Astrocyte of the cerebellum (primary cell): Measurements from ENCODE around the gene SCEL.

Experiments used
- DNase-seq: peaks from one replicate; pipeline ENCODE4 v3.0.0-alpha.2; 2011; ENCODE audit warnings: low read depth
- H3K4me3 ChIP-seq: 2 replicates; pipeline ENCODE4 v1.5.1; 2011; ENCODE audit warnings: mild to moderate bottlenecking, low read depth, low read length, moderate library complexity
- in situ Hi-C: cut with HindIII; loops from 2 replicates; pipeline ENCODE4 v1.10.0; 2017; ENCODE audit warnings: low sequenced_read_pairs
- TF ChIP-seq, protein P1 (sequence below): IDR thresholded peaks from 2 replicates; pipeline ENCODE4 v1.5.1; 2012; ENCODE audit warnings: low read length, low read depth, moderate library complexity, mild to moderate bottlenecking; ENCODE audit errors: missing control alignments

Gene SCEL

DNA sequence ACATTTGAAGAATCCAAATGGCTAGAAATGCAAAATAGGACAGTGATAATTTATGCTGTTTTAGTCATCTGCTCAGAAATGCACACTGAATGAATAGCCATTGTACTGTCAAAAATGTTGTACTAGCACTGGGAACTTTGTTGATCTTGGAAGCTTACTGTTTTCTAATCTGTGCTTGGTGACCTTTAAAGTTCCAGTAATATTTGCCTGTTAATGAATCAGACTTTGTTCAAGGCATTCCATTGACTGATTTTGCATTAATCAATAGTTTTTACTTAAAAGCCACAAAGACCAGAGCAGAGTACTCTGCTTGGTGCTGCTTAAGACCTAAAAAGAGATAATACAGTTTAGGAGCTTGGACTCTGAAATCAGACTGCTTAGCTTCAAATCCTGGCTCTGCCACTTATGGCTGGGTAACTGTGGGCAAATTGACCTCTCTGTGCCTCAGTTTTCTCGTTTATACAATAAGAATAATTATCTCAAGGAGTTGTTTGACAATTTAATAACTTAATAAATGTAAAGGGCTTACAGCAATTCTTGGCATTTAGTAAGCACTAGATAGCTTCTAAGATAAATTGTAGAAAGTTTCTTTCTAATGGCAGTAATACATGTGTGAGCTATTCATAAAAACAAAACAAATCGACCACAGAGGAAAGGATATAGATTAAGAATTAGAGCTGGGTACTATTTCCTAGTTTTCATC is 157.4 kb downstream of the SCEL start:
- in situ Hi-C loops = no loop called here
- no peak overlapping the region for H3K4me3 ChIP-seq
- TF ChIP-seq, protein P1, sequence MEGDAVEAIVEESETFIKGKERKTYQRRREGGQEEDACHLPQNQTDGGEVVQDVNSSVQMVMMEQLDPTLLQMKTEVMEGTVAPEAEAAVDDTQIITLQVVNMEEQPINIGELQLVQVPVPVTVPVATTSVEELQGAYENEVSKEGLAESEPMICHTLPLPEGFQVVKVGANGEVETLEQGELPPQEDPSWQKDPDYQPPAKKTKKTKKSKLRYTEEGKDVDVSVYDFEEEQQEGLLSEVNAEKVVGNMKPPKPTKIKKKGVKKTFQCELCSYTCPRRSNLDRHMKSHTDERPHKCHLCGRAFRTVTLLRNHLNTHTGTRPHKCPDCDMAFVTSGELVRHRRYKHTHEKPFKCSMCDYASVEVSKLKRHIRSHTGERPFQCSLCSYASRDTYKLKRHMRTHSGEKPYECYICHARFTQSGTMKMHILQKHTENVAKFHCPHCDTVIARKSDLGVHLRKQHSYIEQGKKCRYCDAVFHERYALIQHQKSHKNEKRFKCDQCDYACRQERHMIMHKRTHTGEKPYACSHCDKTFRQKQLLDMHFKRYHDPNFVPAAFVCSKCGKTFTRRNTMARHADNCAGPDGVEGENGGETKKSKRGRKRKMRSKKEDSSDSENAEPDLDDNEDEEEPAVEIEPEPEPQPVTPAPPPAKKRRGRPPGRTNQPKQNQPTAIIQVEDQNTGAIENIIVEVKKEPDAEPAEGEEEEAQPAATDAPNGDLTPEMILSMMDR = no peak
- DNase-seq = no peak

DNA sequence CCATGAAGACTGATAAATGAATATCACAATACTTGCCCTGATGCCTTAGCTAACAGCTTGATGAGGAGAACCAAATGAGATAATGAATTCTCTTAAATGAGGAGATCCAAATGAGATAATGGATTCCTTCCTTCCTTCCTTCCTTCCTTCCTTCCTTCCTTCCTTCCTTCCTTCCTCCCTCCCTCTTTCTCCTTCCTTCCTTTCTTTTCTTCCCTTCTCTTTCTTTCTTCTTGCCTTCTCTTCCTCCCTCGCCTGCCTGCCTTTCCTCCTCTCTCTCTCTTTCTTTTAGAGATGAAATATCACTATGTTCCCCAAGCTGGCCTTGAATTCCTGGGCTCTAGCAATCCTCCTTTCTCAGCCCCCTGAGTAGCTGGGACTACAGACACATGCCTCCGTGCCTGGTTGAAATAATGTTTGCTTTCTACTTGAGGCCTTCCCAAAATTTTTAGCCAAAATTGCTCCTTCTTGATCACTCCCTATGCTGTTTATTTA is 158.0 kb downstream of the SCEL start:
- no peak for DNase-seq
- no peak overlapping the region for H3K4me3 ChIP-seq
- in situ Hi-C loops = no loop called here
- TF ChIP-seq, protein P1 = no peak
